Stimulated activated CD8-positive, alpha-beta memory T cell treated with anti-CD3 and anti-CD28 coated beads, Interleukin-7, amount 100 ng/mL, for 24 hours (primary cell): Measurements from ENCODE around the gene FAM118B.

ENCODE experiments used
- DNase-seq: peaks from one replicate; pipeline ENCODE4 v3.0.0-alpha.2; 2020; ENCODE audit warnings: low read depth

The FAM118B gene

GRCh38 chr11:126186708-126187529 lies 24.7 kb upstream of the FAM118B start:
- DNase-seq, result no peak

- DNase-seq, result no peak
These were observed 23.1 kb upstream of the FAM118B start for GRCh38 chr11:126188332-126189108.

GRCh38 chr11:126189109-126189929 lies 22.3 kb upstream of the FAM118B start:
- no peak for DNase-seq

GRCh38 chr11:126190792-126191191 lies 20.8 kb upstream of the FAM118B start:
- no peak for DNase-seq

- DNase-seq, result no peak
These were observed 20.1 kb upstream of the FAM118B start for GRCh38 chr11:126191379-126192073.

GRCh38 chr11:126192361-126192760 lies 19.2 kb upstream of the FAM118B start:
- DNase-seq, result no peak

GRCh38 chr11:126193038-126193478 lies 18.5 kb upstream of the FAM118B start:
- no peak for DNase-seq

GRCh38 chr11:126194121-126194543 lies 17.4 kb upstream of the FAM118B start:
- DNase-seq, result no peak

- DNase-seq, result no peak
These were observed 16.5 kb upstream of the FAM118B start for GRCh38 chr11:126195119-126195518.

- DNase-seq, result no peak
These were observed 14.2 kb upstream of the FAM118B start for GRCh38 chr11:126197277-126197939.

- no peak for DNase-seq
These were observed 12.9 kb upstream of the FAM118B start for GRCh38 chr11:126198648-126199047.

GRCh38 chr11:126202646-126203359 lies 8.8 kb upstream of the FAM118B start:
- no peak for DNase-seq

- no peak for DNase-seq
These were observed 6.2 kb upstream of the FAM118B start for GRCh38 chr11:126205359-126205758.

- DNase-seq, result no peak
These were observed 3.7 kb upstream of the FAM118B start for GRCh38 chr11:126207896-126208295.

GRCh38 chr11:126210871-126211235 lies 729 bp upstream of the FAM118B start:
- no peak for DNase-seq

- no peak for DNase-seq
These were observed 593 bp downstream of the FAM118B start for GRCh38 chr11:126212089-126212660.

GRCh38 chr11:126214441-126214840 lies 2.9 kb downstream of the FAM118B start:
- DNase-seq, result no peak

- DNase-seq, result no peak
These were observed 3.3 kb downstream of the FAM118B start for GRCh38 chr11:126214841-126215240.

GRCh38 chr11:126216526-126217305 lies 5.1 kb downstream of the FAM118B start:
- DNase-seq, result no peak
